GM13976 (cell line): Measurements from ENCODE around the gene ARHGAP9.

Experiments used
- DNase-seq: peaks from one replicate; pipeline ENCODE4 v3.0.0; 2012; ENCODE audit warnings: low spot score
- CTCF ChIP-seq: IDR thresholded peaks from 2 replicates; pipeline ENCODE4 v1.5.1; 2012; ENCODE audit warnings: borderline replicate concordance, mild to moderate bottlenecking; ENCODE audit not compliant: insufficient read depth; ENCODE audit errors: extremely low read depth, missing control alignments, control extremely low read depth
- in situ Hi-C: fragments of 300-500 bp; cut with MboI; formaldehyde crosslinking; loops from one replicate; pipeline ENCODE4 v1.12.0; 2022; ENCODE audit warnings: low sequenced_read_pairs, mixed read lengths, inconsistent platforms; ENCODE audit not compliant: unreplicated experiment

ARHGAP9 gene

GRCh38 chr12:57479376-57480115 is at the start of gene ARHGAP9:
Gene ARHGAP9 (minus strand): TSS chr12:57479866. CDS start chr12:57479406, 460 bp downstream.
- DNase-seq = peak; percentile 76
- TF ChIP-seq CTCF = no peak
- in situ Hi-C loops = no loop called here

GRCh38 chr12:57528831-57529555 is 49.3 kb upstream of the ARHGAP9 start:
- in situ Hi-C loops = no loop called here
- TF ChIP-seq CTCF = no peak
- DNase-seq = no peak

GRCh38 chr12:57528176-57528575 is 48.5 kb upstream of the ARHGAP9 start:
- no peak for TF ChIP-seq CTCF
- in situ Hi-C loops = no loop called here
- no peak for DNase-seq

GRCh38 chr12:57527184-57527583 is 47.5 kb upstream of the ARHGAP9 start:
- DNase-seq = no peak
- no peak for TF ChIP-seq CTCF
- in situ Hi-C loops = no loop called here

- in situ Hi-C loops = no loop called here
- TF ChIP-seq CTCF = no peak
- DNase-seq = no peak
Observed at GRCh38 chr12:57526477-57527126, 46.9 kb upstream of the ARHGAP9 start.

- DNase-seq = no peak
- in situ Hi-C loops = no loop called here
- no peak for TF ChIP-seq CTCF
Observed at GRCh38 chr12:57525615-57526383, 46.1 kb upstream of the ARHGAP9 start.
